Smooth muscle cell (in vitro differentiated cells): ENCODE results near the gene NT5DC1. TPM values are rescaled to one million over a fixed set of nuclear protein-coding genes. Genes with fewer than 3 reads are reported as not detected.

Source experiments
- DNase-seq: peaks from one replicate; lab custom pipeline; 2025; ENCODE audit not compliant: unreplicated experiment; lab: John Stamatoyannopoulos, UW
- H2AFZ ChIP-seq: fragments of 200-600 bp; sonication (generic); 2 replicates; pipeline ENCODE4 v1.6.0; 2016; ENCODE audit warnings: antibody characterized with exemption, low read depth, mild to moderate bottlenecking
- H3F3A ChIP-seq: fragments of 200-600 bp; sonication (generic); 2 replicates; pipeline ENCODE4 v1.6.0; 2017; ENCODE audit warnings: antibody characterized with exemption, low read depth
- H3K27ac ChIP-seq: fragments of 200-600 bp; sonication (generic); 2 replicates; pipeline ENCODE4 v1.5.1; 2016; ENCODE audit warnings: low read depth, mild to moderate bottlenecking
- H3K27me3 ChIP-seq: fragments of 200-600 bp; sonication (generic); 2 replicates; pipeline ENCODE4 v1.6.1; 2016; ENCODE audit warnings: low read depth, mild to moderate bottlenecking
- H3K36me3 ChIP-seq: fragments of 200-600 bp; sonication (generic); 2 replicates; pipeline ENCODE4 v1.5.1; 2016; ENCODE audit warnings: low read depth
- H3K4me1 ChIP-seq: fragments of 200-600 bp; sonication (generic); 2 replicates; pipeline ENCODE4 v1.5.1; 2016; ENCODE audit warnings: low read depth
- H3K4me2 ChIP-seq: fragments of 200-600 bp; sonication (generic); 2 replicates; pipeline ENCODE4 v1.6.0; 2016; ENCODE audit warnings: mild to moderate bottlenecking
- H3K4me3 ChIP-seq: fragments of 200-600 bp; sonication (generic); 2 replicates; pipeline ENCODE4 v1.5.1; 2016; ENCODE audit warnings: mild to moderate bottlenecking
- H3K79me2 ChIP-seq: fragments of 200-600 bp; sonication (generic); 2 replicates; pipeline ENCODE4 v1.6.0; 2016; ENCODE audit warnings: low read depth, mild to moderate bottlenecking
- H3K9ac ChIP-seq: fragments of 200-600 bp; sonication (generic); 2 replicates; pipeline ENCODE4 v1.6.0; 2016; ENCODE audit warnings: low read depth
- H3K9me3 ChIP-seq: fragments of 200-600 bp; sonication (generic); replicated peaks from 2 replicates; pipeline ENCODE4 v1.5.1; 2016; ENCODE audit warnings: low read depth
- H4K20me1 ChIP-seq: fragments of 200-600 bp; sonication (generic); 2 replicates; pipeline ENCODE4 v1.6.0; 2016; ENCODE audit warnings: low read depth
- CTCF ChIP-seq: fragments of 200-600 bp; sonication (generic); IDR thresholded peaks from 2 replicates; pipeline ENCODE4 v1.5.1; 2017; ENCODE audit warnings: borderline replicate concordance, mild to moderate bottlenecking, antibody characterized with exemption; ENCODE audit not compliant: insufficient read depth, poor library complexity, severe bottlenecking
- WGBS: methylation state at CpG from one replicate; pipeline ENCODE4 v1.1.7; 2016; ENCODE audit warnings: low lambda C conversion rate; 5-methylcytosine and 5-hydroxymethylcytosine counted together
- polyA plus RNA-seq: library from polyadenylated mRNA; unstranded; fragments of >200 nt; fragmentation: Nextera tagmentation; extraction: Ambion mirVana; gene quantifications from 2 replicates; pipeline ENCODE4 v1.2.1, GENCODE V29; 2016
- total RNA-seq: library from RNA; depleted of rRNA; stranded (reverse); fragments of >200 nt; gene quantifications from 2 replicates; pipeline ENCODE4 v1.2.3, GENCODE V29; 2014

Gene NT5DC1
- total and polyA plus RNA-seq, 2 experiments from 2014 or later: 3.7 to 23.9 TPM

- 89% methylated on average over 2 of the region's 2 CpGs for WGBS
Measured at GRCh38 chr6:116176596-116176995, 75.9 kb downstream of the NT5DC1 start.

GRCh38 chr6:116180375-116180774, 79.7 kb downstream of the NT5DC1 start:
- no peak for TF ChIP-seq CTCF

More at GRCh38 chr6:116176596-116176995, 75.9 kb downstream of the NT5DC1 start:
- no peak for DNase-seq
- Histone ChIP-seq H3K9me3 (peaks cover 8% of the 10 kb centered on the region), H4K20me1 (no peaks in the 10 kb centered on the region), H3K4me2 (no peak overlapping the region), H2AFZ (no peak overlapping the region), H3K27ac (no peak overlapping the region), H3K4me3 (no peak overlapping the region), H3K79me2 (no peaks in the 10 kb centered on the region), H3K27me3 (no peaks in the 10 kb centered on the region), H3F3A (no peaks in the 10 kb centered on the region), H3K9ac (no peak overlapping the region), H3K4me1 (no peaks in the 10 kb centered on the region), H3K36me3 (peaks cover 4% of the 10 kb centered on the region)
- no peak for TF ChIP-seq CTCF

GRCh38 chr6:116189472-116189871, 88.8 kb downstream of the NT5DC1 start:
- no peak overlapping the region for H2AFZ ChIP-seq
- no peak overlapping the region for H3K9ac ChIP-seq
- no peaks in the 10 kb centered on the region for H3K36me3 ChIP-seq
- TF ChIP-seq CTCF: no peak
- H4K20me1 ChIP-seq: no peaks in the 10 kb centered on the region
- H3K4me2 ChIP-seq: no peak overlapping the region
- H3K27me3 ChIP-seq: no peaks in the 10 kb centered on the region
- no peak overlapping the region for H3K4me3 ChIP-seq
- no peak for DNase-seq
- no peaks in the 10 kb centered on the region for H3K9me3 ChIP-seq
- no peak overlapping the region for H3K27ac ChIP-seq
- H3K79me2 ChIP-seq: no peaks in the 10 kb centered on the region
- no peaks in the 10 kb centered on the region for H3F3A ChIP-seq
- 96% methylated on average over 2 of the region's 2 CpGs for WGBS
- no peaks in the 10 kb centered on the region for H3K4me1 ChIP-seq

More at GRCh38 chr6:116180375-116180774, 79.7 kb downstream of the NT5DC1 start:
- H4K20me1 ChIP-seq: no peaks in the 10 kb centered on the region
- H3K4me2 ChIP-seq: no peak overlapping the region
- no peak for DNase-seq
- no peaks in the 10 kb centered on the region for H3K4me1 ChIP-seq
- no peak overlapping the region for H3K9ac ChIP-seq
- no peak overlapping the region for H2AFZ ChIP-seq
- H3F3A ChIP-seq: no peaks in the 10 kb centered on the region
- H3K36me3 ChIP-seq: peaks cover under 1% of the 10 kb centered on the region
- no peaks in the 10 kb centered on the region for H3K79me2 ChIP-seq
- no peaks in the 10 kb centered on the region for H3K27me3 ChIP-seq
- no peak overlapping the region for H3K27ac ChIP-seq
- no peak overlapping the region for H3K4me3 ChIP-seq
- peaks cover 4% of the 10 kb centered on the region for H3K9me3 ChIP-seq

- Histone ChIP-seq H3K27me3 (no peaks in the 10 kb centered on the region), H3K36me3 (no peaks in the 10 kb centered on the region), H3K4me3 (no peak overlapping the region), H3K4me2 (no peak overlapping the region), H3F3A (no peaks in the 10 kb centered on the region), H3K79me2 (no peaks in the 10 kb centered on the region), H3K4me1 (no peaks in the 10 kb centered on the region), H3K9me3 (no peaks in the 10 kb centered on the region), H3K27ac (no peak overlapping the region), H3K9ac (no peak overlapping the region), H2AFZ (no peak overlapping the region), H4K20me1 (no peaks in the 10 kb centered on the region)
- no peak for TF ChIP-seq CTCF
- 61% methylated on average over 4 of the region's 4 CpGs for WGBS
- no peak for DNase-seq
Measured at GRCh38 chr6:116190550-116190949, 89.9 kb downstream of the NT5DC1 start.
